HG02938 (cell line): ENCODE measurements around the gene FBXW7.
A peak's percentile ranks its signal among the peaks of the same experiment; 100 is the strongest.

Experiments
- ATAC-seq: cut with Tn5 transposase; IDR thresholded peaks from one replicate; pipeline ENCODE4 v1.9.1; 2021; ENCODE audit warnings: mild to moderate bottlenecking, moderate library complexity; ENCODE audit not compliant: unreplicated experiment

Gene FBXW7

DNA sequence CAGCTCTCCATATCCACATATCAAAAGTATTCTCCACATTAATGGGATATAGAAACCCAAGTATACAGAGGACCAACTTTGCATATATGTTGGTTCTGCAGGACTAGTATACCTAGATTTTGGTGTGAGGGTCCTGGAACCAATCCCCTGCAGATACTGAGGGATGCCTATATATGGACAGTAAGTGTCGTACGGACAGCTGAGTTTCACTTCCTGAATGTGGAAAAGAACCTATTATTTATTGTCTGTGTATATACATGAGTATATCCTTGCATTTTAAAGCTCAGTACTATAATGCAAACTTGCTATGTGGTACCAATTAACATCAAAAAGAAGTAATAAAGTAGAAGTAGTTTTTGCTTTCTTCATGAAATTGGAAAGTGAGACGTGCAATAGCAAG is 101.9 kb downstream of the FBXW7 start:
- ATAC-seq = no peak

DNA sequence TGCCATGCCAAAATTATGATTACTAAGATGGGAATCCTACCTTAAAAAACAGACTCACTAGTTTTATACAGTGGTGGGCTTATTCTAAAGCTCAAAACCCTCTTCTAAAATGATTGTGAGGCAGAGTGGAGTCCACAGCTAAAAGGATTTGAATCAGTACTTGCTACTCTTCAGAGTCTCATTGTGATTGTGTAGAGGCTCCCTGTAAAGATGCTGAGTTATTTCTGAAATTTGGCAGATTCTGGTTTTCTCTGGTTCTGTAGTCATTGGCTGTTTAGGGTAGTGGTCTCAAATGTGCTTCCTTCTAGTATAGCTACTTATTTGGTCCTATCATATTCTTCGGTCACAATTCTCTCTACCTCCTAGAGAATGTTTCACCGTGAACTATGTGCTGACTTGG is 104.1 kb downstream of the FBXW7 start:
- ATAC-seq = no peak

DNA sequence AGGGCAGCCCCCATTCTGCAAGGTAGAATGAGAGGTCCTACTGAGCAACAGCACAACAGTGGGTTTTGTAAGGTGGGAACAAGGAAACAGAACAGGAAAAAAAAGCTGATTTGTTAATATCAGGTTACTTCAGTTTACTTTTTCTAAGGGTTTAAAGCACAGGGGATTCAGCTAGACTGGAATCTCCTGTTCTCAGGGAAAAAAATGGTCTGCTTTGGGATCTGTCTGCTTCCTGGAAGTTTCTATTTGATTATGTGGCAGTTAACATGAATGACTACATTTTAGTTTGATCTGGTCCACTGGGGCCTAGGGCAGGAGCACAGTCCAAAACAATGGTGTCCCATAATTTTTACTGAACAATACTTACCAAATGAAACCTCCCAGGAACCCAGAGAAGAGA is 104.6 kb downstream of the FBXW7 start:
- no peak for ATAC-seq

DNA sequence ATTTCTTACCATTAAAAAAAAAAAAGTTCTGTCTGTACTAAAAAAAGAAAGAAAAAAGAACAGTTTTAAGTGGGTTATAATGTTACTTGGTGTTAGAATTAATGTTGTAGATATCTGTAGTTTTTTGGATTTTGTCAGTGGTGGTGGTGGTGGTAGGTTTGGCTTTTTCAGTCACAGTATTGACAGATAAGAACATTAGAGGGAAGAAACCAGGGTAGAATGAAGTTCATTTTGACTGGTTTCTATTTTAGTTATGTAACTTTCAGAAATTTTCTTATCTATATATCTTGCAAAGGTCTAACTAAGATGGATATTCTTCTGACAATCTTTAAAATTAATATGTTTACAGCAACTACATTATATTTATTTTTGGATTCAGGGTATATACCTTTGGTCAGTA is 105.4 kb downstream of the FBXW7 start:
- no peak for ATAC-seq

GRCh38 chr4:152427981-152428380 is 107.9 kb downstream of the FBXW7 start:
- ATAC-seq = no peak

DNA sequence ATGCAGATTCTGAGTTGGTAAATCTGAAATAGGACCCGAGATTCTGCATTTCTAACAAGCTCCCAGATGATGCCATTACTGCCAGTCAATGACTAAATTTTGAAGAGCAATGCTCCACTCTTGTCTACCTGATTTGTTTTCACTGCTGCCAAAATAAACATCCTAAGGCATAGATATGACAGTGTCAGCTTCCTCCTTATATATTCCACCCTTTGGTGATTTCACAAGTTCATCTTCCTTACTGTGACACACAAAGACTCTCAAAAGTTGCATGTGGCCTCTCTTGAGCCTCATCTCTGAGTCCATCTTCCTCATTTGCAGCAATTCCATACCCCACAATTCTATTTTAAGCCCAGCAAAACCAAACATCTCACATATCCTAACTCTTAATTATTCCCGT is 110.9 kb downstream of the FBXW7 start:
- ATAC-seq = no peak

GRCh38 chr4:152424396-152424795 is 111.5 kb downstream of the FBXW7 start:
- no peak for ATAC-seq

- no peak for ATAC-seq
These were observed 113.0 kb downstream of the FBXW7 start for GRCh38 chr4:152422817-152423320.

DNA sequence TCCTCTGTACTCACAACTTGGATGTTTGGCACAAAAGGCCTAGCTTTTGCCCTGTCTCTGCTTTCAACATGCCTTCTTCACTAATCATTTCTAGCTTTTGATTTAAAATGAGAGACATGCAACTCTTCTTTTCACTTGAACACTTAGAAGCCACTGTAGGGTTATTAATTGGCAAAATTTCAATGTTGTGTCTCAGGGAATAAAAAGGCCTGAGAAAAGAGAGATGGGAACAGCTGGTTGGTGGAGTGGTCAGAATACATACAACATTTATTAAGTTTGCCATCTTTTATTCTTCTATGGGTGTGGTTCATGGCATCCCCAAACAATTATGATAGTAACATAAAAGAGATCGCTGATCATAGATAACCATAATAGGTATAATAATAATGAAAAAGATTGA is 114.3 kb downstream of the FBXW7 start:
- ATAC-seq = no peak

DNA sequence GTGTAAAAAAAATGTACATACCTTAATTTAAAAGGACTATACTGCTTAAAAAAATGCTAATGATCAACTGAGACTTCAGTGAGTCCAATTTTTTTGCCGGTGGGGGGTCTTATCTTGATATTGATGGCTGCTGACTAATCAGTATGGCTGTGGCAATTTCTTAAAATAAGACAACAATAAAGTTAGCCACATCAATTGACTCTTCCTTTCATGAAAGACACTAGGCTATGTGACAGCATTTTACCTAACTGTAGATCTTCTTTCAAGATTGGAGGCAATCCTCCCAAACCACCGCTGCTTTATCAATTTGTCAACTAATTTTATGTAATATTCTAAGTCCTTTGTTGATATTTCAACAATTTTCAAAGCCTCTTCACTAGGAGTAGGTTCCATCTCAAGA is 116.1 kb downstream of the FBXW7 start:
- no peak for ATAC-seq

DNA sequence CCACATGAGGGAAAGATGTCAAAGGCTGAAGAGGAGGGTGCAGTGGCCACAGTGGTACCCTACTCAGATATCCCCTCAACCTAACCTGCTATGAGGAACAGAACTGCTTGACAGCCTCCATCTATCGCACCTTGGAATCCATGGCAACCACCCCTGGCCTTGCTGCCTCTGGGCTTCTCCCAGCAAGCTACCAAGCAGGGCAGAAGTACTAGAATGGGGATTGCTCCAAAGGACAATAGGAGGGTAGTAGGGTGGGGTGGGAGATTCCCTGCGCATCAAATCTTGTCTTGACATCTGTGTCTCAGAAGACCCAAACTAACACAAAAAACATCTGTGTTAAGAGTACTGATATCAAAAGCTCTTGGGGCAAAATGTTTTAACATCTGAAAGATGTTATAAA is 118.2 kb downstream of the FBXW7 start:
- ATAC-seq = no peak

DNA sequence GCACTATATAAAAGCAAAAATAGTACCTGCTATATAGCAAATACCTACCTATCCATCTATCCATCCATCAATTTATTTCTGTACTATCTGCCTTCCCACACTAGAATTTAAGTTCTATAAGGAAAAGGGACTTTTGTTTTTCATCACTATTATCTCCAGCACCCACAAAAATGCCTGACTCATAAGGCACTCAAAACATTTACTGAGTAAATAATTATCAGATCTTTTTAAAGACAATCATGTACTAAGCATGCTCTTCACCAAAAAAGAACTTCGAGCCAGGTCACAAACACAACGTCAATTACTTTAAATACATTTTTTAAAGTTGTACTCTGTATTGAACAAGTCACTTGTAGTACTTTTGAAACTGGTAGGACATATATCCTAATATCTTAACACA is 119.9 kb downstream of the FBXW7 start:
- ATAC-seq = no peak

DNA sequence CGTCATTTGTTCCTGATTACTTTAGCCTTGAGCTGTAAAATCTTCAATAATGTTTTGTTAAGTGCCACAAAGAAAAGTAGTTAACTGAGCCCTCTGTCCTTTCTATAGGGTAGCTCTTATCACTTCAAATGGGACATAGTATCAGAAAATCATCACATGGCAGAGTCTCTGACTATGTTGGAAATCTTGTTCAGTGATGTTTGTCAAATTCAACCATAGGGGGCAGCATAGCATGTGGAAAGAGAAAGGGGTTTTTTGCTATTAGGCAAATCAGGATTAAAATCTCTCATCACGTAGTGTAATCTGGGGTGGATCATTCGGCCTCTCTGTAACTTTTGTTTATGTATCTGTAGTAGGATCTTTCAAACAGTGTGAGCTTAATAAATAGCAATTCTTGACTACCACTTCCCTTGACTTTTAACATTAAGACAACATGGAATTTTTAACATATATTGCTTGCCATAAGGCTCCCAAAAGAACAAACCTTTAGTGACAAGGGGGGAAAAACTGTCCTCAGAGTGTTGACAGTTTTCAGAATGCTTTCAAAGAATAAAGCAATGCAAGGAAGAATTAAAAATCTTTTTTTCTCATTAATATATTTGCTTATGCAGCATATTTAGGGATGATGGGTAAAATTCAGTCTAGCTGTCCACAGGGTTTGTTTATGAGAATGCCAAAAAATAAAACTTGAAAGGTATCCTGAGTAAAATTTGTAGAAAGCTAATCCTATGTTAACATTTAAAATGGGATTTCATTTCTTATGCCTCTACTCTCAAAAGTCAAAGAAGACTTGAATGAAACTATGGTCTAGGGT is 127.2 kb downstream of the FBXW7 start:
- ATAC-seq = no peak

DNA sequence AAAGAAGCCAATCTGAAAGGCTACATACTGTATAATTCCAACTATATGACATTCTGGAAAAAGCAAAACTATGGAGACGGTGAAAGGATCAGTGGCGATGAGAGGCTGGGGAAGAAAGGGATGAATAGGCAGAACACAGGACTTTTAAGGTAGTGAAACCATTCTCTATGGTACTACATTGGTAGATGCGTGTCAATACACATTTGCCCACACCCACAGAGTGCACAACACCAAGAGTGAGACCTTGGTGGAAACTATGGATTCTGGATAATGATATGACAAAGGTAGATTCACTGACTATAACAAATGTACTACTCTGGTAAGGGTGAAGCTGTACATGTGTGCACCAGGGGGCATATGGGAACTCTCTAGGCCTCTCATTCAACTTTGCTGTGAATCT is 134.5 kb downstream of the FBXW7 start:
- ATAC-seq = no peak

- ATAC-seq = no peak
These were observed 136.6 kb downstream of the FBXW7 start for GRCh38 chr4:152399246-152399645.

DNA sequence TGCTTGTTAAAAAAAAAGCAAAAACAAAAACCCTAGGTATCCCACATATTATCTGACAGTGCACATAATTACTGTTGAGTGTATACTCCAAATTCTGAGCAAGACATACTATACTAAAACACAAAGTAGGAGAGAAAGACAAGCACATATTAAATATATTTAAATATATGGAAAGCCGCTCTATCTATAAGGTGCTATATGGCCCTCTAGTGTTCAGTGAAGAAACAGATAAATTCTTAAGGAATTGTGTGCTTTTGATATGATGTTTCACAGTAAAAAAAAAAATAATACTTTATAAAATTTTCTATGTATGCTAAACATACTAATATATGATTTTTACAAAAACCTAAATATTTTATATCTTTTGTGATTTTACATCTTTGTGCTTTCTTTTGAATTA is 137.8 kb downstream of the FBXW7 start:
- no peak for ATAC-seq

DNA sequence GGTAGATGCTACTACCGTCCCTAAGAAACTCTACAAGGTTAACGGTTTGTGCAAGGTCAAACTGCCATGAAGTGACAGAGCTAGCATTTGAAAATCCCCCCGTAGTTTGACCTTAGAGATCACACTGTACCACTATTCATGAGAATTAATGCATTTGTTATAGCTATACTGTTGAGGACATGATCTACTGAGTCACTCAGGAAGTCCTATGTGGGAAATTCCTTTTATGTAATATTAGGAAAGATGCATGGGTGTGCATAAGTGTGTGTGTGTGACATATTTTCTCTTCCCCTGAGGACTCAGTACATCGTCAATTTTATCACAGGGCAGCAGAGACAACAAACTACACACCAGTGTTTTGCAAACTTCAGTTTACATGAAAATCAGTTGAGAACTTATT is 141.1 kb downstream of the FBXW7 start:
- no peak for ATAC-seq

- ATAC-seq = no peak
These were observed 143.8 kb downstream of the FBXW7 start for GRCh38 chr4:152392079-152392478.

DNA sequence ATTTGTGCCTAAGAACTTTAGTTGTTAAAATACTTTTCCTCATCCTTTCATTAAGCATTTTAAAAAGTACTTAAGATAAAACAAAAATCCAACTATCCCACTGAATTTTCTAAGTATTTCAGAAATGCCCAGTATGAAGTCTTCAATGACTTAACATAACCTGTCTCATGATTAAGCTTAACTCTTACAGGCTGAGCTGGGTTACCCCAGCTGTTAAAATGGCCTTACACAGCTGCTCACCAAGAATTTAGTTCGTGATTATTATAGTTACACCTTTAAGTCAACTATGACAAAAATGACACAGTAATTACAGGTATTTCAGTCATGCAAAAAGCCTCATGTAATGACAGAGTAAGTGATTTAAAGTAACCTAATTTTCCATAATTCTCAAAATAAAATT is 145.7 kb downstream of the FBXW7 start:
- ATAC-seq = no peak

DNA sequence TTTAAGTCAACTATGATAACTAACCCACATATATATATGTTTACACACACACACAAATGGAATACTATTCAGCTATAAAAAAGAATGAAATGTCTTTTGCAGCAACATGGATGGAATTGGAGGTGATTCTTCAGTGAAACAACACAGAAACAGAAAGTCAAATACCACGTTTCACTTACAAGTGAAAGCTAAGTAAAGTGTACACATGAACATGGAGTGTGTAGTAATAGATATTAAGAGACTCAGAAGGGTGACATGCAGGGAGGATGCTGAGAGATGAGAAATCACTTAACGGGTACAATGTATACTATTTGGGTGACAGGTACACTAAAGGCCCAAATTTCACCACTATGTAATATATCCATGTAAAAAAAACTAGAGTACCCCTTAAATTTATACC is 146.5 kb downstream of the FBXW7 start:
- no peak for ATAC-seq

DNA sequence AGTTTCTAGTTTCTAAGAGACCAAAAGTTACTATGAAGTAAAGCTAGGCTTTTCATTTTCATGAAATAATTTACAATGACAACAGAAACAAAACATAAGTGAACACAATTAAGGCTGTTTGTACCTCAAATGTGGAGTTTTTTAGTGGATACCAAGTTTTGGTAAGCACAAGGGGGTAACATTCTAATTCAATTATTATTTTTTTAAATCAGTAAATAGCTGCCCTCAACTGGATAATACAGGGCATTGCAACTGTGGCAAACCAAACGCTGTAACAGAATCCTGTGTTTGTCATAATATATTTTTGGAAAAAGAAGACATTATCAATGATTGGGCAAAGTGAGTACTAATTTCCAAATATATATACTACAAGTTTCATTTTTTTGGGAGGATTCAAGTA is 150.3 kb downstream of the FBXW7 start:
- ATAC-seq = no peak

DNA sequence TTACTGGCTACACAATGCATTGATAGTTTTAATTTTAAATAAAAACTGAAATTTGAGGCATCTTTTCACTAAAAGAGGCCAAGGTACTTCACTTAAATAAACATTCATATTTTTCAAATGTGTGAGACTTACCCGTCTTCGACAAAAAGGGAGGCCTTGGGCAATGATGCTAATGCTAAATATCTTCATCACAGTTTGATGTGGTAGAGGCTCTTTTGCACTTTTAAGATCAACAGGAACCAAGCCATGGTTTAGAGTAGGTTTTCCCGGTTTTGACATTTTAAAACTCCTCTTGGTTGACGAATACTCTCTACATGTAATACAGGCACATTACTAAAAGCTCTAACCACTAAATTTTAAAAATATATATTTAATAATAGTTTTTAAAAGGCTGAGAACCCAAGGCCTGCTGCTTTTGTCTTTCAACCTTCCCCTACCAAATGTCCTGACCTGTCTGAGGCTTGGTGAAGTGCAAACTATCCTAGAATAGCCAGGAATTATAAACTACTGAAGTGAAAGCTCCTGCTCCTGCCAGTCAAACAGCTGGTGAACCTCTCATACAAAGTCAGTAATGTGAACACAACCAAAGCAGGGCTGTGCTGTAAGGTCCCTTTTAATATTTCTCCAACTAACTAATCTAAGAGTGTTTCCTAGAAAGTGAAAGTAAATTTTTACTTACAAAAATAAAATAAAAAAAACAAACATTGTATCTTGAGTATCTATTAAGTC is 153.7 kb downstream of the FBXW7 start:
- peak; percentile 64 for ATAC-seq
